ENCODE results near the gene MITF.

The MITF gene

DNA sequence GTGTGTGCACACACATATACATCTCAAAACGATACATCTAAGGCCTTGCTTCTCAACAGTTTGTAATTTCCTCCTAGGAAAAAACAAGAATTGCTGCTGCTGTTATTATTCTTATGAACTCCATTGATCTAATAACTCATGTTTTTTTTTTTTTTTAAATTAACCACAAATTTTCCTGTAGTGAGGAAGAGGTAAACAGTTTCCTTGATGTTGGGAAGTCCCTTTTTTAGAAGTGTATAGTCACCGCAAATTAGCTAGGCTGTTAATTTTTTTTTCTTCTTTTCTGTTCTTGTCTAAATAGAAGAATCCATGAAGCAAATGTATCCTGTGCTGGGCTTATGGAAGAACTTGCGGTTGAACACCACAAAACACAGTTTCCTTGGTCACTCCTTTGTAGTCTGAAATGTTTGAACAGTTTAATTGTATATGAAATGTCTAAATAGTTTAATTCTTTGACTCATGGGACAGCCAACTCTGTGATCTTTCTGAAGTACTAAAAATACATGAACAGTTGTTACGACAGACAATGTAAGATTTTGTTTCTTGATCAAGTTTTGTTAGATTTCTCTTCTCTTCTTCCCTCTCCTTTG, 64.5 kb downstream of the MITF start:
- H3K4me2 ChIP-seq (ENCODE audit: low read length): no peak overlapping the region
- TF ChIP-seq EZH2phosphoT487 (IDR thresholded peaks at IDR 0.05; ENCODE audit: borderline replicate concordance, low read length): no peak
- TF ChIP-seq, protein P1, sequence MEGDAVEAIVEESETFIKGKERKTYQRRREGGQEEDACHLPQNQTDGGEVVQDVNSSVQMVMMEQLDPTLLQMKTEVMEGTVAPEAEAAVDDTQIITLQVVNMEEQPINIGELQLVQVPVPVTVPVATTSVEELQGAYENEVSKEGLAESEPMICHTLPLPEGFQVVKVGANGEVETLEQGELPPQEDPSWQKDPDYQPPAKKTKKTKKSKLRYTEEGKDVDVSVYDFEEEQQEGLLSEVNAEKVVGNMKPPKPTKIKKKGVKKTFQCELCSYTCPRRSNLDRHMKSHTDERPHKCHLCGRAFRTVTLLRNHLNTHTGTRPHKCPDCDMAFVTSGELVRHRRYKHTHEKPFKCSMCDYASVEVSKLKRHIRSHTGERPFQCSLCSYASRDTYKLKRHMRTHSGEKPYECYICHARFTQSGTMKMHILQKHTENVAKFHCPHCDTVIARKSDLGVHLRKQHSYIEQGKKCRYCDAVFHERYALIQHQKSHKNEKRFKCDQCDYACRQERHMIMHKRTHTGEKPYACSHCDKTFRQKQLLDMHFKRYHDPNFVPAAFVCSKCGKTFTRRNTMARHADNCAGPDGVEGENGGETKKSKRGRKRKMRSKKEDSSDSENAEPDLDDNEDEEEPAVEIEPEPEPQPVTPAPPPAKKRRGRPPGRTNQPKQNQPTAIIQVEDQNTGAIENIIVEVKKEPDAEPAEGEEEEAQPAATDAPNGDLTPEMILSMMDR (IDR thresholded peaks at IDR 0.05; ENCODE audit: low read depth, low read length, poor library complexity, severe bottlenecking): no peak

DNA sequence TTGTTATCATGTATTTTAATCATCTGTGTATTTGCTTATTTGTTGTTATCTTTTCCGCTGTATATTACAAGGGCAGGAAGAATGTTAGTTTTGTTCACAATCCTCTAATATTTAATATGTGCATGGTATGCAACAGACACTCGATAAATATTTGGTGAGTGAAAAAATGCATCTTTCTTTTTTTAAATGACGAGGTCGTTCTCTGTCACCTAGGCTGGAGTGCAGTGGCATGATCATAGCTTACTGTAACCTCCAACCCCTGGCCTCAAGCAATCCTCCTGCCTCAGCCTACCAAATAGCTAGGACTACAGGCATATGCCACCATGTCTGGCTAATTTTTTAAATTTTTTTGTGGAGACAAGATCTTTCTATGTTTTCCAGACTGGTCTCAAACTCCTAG, 66.2 kb downstream of the MITF start:
- Histone ChIP-seq H3K79me2 (ENCODE audit: control insufficient read depth, low read length) (no peaks in the 10 kb centered on the region), H3K4me1 (ENCODE audit: control insufficient read depth, low read length) (no peaks in the 10 kb centered on the region), H3K4me3 (ENCODE audit: low read length) (no peak overlapping the region)

More for the DNA sequence above, 64.5 kb downstream of the MITF start:
- Histone ChIP-seq H3K79me2 (ENCODE audit: control insufficient read depth, low read length) (no peaks in the 10 kb centered on the region), H3K27me3 (ENCODE audit: control insufficient read depth, low read length) (no peaks in the 10 kb centered on the region), H3K9me3 (ENCODE audit: control insufficient read depth, insufficient read depth, low read length) (no peaks in the 10 kb centered on the region), H3K9me2 (replicated peaks; ENCODE audit: control insufficient read depth, low read length) (no peaks in the 10 kb centered on the region), H3K27ac (ENCODE audit: low read depth, low read length) (no peak overlapping the region), H3K4me3 (ENCODE audit: low read length) (no peak overlapping the region), H3K4me1 (ENCODE audit: control insufficient read depth, low read length) (no peaks in the 10 kb centered on the region), H3F3A (ENCODE audit: control insufficient read depth, insufficient read depth) (no peaks in the 10 kb centered on the region), H4K20me1 (ENCODE audit: control insufficient read depth, insufficient read depth, low read depth, low read length) (no peaks in the 10 kb centered on the region), H3K36me3 (ENCODE audit: control insufficient read depth, low read length) (no peaks in the 10 kb centered on the region)

DNA sequence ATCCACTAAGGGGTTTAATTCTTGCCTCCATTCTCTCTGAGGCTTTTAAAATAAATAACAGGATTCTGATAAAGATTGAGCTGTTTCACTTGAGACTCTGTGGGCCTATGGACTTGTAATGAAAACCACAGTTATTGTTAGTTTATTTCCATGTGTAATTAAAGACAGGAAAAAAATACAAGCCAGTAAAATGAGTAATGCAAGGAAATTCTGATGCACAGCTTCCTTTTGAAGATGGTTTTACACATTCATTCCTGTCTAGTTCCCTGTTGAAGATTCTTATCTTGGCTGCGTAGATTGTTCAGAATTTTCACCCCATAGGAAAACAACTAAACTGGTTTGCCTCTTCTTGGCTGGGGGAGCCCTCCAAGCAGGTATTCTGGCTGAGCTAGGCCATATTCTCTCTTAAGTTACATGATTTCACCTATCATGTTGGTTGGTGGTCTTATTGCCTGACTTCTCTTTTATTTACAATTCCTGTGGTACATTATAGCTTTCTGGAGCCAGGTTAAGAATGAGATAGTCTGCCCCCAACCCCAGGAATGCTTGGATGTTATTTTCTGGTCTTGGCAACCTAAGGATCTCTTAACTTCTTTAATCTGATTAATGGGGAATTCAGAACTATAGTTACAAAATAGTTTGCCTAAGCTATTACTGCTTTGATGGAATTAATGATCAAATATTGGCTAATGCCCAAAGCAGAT, 67.6 kb downstream of the MITF start:
- H3K27ac ChIP-seq (ENCODE audit: low read depth, low read length): no peak overlapping the region
- TF ChIP-seq, protein P1 (IDR thresholded peaks at IDR 0.05; ENCODE audit: low read depth, low read length, poor library complexity, severe bottlenecking): no peak
- no peak for TF ChIP-seq EZH2phosphoT487 (IDR thresholded peaks at IDR 0.05; ENCODE audit: borderline replicate concordance, low read length)
- H3K4me1 ChIP-seq (ENCODE audit: control insufficient read depth, low read length): no peaks in the 10 kb centered on the region
- H3F3A ChIP-seq (ENCODE audit: control insufficient read depth, insufficient read depth): no peaks in the 10 kb centered on the region
- no peak overlapping the region for H3K4me2 ChIP-seq (ENCODE audit: low read length)
- no peaks in the 10 kb centered on the region for H3K9me3 ChIP-seq (ENCODE audit: control insufficient read depth, insufficient read depth, low read length)
- no peaks in the 10 kb centered on the region for H3K9me2 ChIP-seq (replicated peaks; ENCODE audit: control insufficient read depth, low read length)
- no peaks in the 10 kb centered on the region for H3K79me2 ChIP-seq (ENCODE audit: control insufficient read depth, low read length)
- no peaks in the 10 kb centered on the region for H4K20me1 ChIP-seq (ENCODE audit: control insufficient read depth, insufficient read depth, low read depth, low read length)
- H3K27me3 ChIP-seq (ENCODE audit: control insufficient read depth, low read length): no peaks in the 10 kb centered on the region
- no peak overlapping the region for H3K4me3 ChIP-seq (ENCODE audit: low read length)
- H3K36me3 ChIP-seq (ENCODE audit: control insufficient read depth, low read length): no peaks in the 10 kb centered on the region

More for the DNA sequence above, 66.2 kb downstream of the MITF start:
- TF ChIP-seq, protein P1 (IDR thresholded peaks at IDR 0.05; ENCODE audit: low read depth, low read length, poor library complexity, severe bottlenecking): no peak
- no peak for TF ChIP-seq EZH2phosphoT487 (IDR thresholded peaks at IDR 0.05; ENCODE audit: borderline replicate concordance, low read length)
- Histone ChIP-seq H3K36me3 (ENCODE audit: control insufficient read depth, low read length) (no peaks in the 10 kb centered on the region), H3K27ac (ENCODE audit: low read depth, low read length) (no peak overlapping the region), H3F3A (ENCODE audit: control insufficient read depth, insufficient read depth) (no peaks in the 10 kb centered on the region), H3K9me2 (replicated peaks; ENCODE audit: control insufficient read depth, low read length) (no peaks in the 10 kb centered on the region), H3K9me3 (ENCODE audit: control insufficient read depth, insufficient read depth, low read length) (no peaks in the 10 kb centered on the region), H4K20me1 (ENCODE audit: control insufficient read depth, insufficient read depth, low read depth, low read length) (no peaks in the 10 kb centered on the region), H3K27me3 (ENCODE audit: control insufficient read depth, low read length) (no peaks in the 10 kb centered on the region), H3K4me2 (ENCODE audit: low read length) (no peak overlapping the region)
